Breast epithelium (tissue), 4 donors: ENCODE measurements around the gene PLK5. TPM values are rescaled to one million over a fixed set of nuclear protein-coding genes. Genes with fewer than 3 reads are reported as not detected.
A peak's percentile ranks its signal among the peaks of the same experiment; 100 is the strongest.

ENCODE experiments used
- DNase-seq, 2 donors: peaks; one replicate each; pipeline ENCODE4 v3.0.0-alpha.2; 2019; ENCODE audit warnings: low spot score in 2 of 2
- H3K27ac ChIP-seq, 2 donors: fragments of 200-600 bp; sonication (generic) in 1 of 2; one replicate each; pipeline ENCODE4 v1.5.1; 2016 to 2019; ENCODE audit warnings: mild to moderate bottlenecking in 1 of 2
- H3K27me3 ChIP-seq, 2 donors: fragments of 200-600 bp; sonication (generic) in 1 of 2; one replicate each; pipeline versions ENCODE4 v1.5.1 to v1.6.0; 2017 to 2019; ENCODE audit warnings: control low read depth in 1 of 2, mild to moderate bottlenecking in 1 of 2
- H3K36me3 ChIP-seq: fragments of 200-600 bp; one replicate; pipeline ENCODE4 v1.5.1; 2019
- H3K4me1 ChIP-seq, 2 donors: fragments of 200-600 bp; sonication (generic); one replicate each; pipeline ENCODE4 v1.5.1; 2016 to 2019; ENCODE audit warnings: control low read depth in 1 of 2
- H3K4me3 ChIP-seq, 3 donors: fragments of 200-600 bp; sonication (generic); 1 replicate in 2 of 3; 2 replicates in 1 of 3; pipeline ENCODE4 v1.5.1; 2016 to 2019; ENCODE audit warnings: mild to moderate bottlenecking in 3 of 3, moderate library complexity in 2 of 3
- H3K9me3 ChIP-seq, 2 donors: fragments of 200-600 bp; sonication (generic) in 1 of 2; one replicate each; pipeline ENCODE4 v1.5.1; 2016 to 2019; ENCODE audit warnings: control low read depth in 1 of 2
- POLR2A ChIP-seq: fragments of 450-650 bp; IDR thresholded peaks from one replicate; pipeline ENCODE4 v1.6.1; 2016; ENCODE audit warnings: antibody characterized with exemption, mild to moderate bottlenecking, moderate library complexity
- POLR2AphosphoS5 ChIP-seq, 3 donors: sonication (generic); formaldehyde crosslinking; IDR thresholded peaks; one replicate each; pipeline ENCODE4 v1.6.1; 2017; ENCODE audit warnings: antibody characterized with exemption in 3 of 3
- intact Hi-C: fragments of 100-400 bp; cut with DNase I; formaldehyde crosslinking; loops from one replicate; pipeline ENCODE4 v1.15.1; 2023; ENCODE audit warnings: low total_unique reads
- total RNA-seq, 3 donors: library from RNA; depleted of rRNA; stranded (reverse); fragments of >200 nt; gene quantifications; one replicate each; pipeline ENCODE4 v1.1.0, GENCODE V29; 2016
- TF ChIP-seq, protein P1 (sequence below), 3 donors: fragments of 450-650 bp; IDR thresholded peaks; one replicate each; pipeline ENCODE4 v1.5.1; 2016 to 2017; ENCODE audit warnings: antibody characterized with exemption in 3 of 3, mild to moderate bottlenecking in 3 of 3, moderate library complexity in 3 of 3

The PLK5 gene
- total RNA-seq, 3 donors from 2014 or later = 0.44 to 0.98 TPM; not detected in 1

DNA sequence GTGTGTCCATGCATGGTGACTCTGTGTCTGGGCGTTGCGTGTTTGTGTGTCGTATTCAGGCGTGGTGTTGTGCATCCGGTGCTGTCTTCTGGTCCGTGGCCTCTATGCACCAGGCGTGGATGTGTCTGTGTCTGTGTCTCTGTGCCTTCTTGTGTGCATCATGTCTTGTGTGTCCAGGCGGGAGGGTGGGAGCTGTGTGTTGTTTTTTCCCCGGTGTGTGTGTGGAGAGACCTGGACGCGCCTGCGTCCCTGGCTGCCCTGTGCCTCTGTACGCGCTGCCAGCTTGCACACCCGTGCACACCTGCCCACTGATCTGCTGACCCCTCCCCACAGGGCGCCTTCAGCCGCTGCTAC is 1.1 kb downstream of the PLK5 start:
- H3K27me3 ChIP-seq = peaks cover 9 to 52% of the 10 kb centered on the region in 2 donors
- no peaks in the 10 kb centered on the region for H3K36me3 ChIP-seq
- TF ChIP-seq POLR2AphosphoS5 (IDR thresholded peaks at IDR 0.05) = no peak
- TF ChIP-seq POLR2A = no peak
- TF ChIP-seq, protein P1, sequence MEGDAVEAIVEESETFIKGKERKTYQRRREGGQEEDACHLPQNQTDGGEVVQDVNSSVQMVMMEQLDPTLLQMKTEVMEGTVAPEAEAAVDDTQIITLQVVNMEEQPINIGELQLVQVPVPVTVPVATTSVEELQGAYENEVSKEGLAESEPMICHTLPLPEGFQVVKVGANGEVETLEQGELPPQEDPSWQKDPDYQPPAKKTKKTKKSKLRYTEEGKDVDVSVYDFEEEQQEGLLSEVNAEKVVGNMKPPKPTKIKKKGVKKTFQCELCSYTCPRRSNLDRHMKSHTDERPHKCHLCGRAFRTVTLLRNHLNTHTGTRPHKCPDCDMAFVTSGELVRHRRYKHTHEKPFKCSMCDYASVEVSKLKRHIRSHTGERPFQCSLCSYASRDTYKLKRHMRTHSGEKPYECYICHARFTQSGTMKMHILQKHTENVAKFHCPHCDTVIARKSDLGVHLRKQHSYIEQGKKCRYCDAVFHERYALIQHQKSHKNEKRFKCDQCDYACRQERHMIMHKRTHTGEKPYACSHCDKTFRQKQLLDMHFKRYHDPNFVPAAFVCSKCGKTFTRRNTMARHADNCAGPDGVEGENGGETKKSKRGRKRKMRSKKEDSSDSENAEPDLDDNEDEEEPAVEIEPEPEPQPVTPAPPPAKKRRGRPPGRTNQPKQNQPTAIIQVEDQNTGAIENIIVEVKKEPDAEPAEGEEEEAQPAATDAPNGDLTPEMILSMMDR (IDR thresholded peaks at IDR 0.05) = no peak
- peak overlapping the region in 2 of 3 donors; percentile 22 to 49 for H3K4me3 ChIP-seq
- no peak overlapping the region for H3K27ac ChIP-seq
- intact Hi-C loops = no loop called here
- H3K9me3 ChIP-seq = no peaks in the 10 kb centered on the region
- DNase-seq = no peak
- no peaks in the 10 kb centered on the region for H3K4me1 ChIP-seq

- Histone ChIP-seq H3K36me3 (no peaks in the 10 kb centered on the region), H3K9me3 (no peaks in the 10 kb centered on the region), H3K27ac (no peak overlapping the region), H3K4me3 (peak overlapping the region in 2 of 3 donors; percentile 22 to 49), H3K27me3 (peaks cover 9 to 52% of the 10 kb centered on the region in 2 donors), H3K4me1 (no peaks in the 10 kb centered on the region)
- no peak for DNase-seq
- intact Hi-C loops = no loop called here
- TF ChIP-seq POLR2AphosphoS5 (IDR thresholded peaks at IDR 0.05) (no peak), POLR2A (no peak)
- TF ChIP-seq, protein P1 (IDR thresholded peaks at IDR 0.05) = no peak
Measured at GRCh38 chr19:1525343-1525742, 1.5 kb downstream of the PLK5 start.

GRCh38 chr19:1526066-1526778 is 2.3 kb downstream of the PLK5 start:
- TF ChIP-seq POLR2A (no peak), POLR2AphosphoS5 (IDR thresholded peaks at IDR 0.05) (no peak)
- TF ChIP-seq, protein P1 (IDR thresholded peaks at IDR 0.05) = no peak
- DNase-seq = no peak
- no peaks in the 10 kb centered on the region for H3K9me3 ChIP-seq
- H3K27me3 ChIP-seq = peaks cover 9 to 52% of the 10 kb centered on the region in 2 donors
- H3K4me3 ChIP-seq = no peak overlapping the region
- H3K27ac ChIP-seq = no peak overlapping the region
- intact Hi-C loops = no loop called here
- H3K36me3 ChIP-seq = no peaks in the 10 kb centered on the region
- H3K4me1 ChIP-seq = no peaks in the 10 kb centered on the region

GRCh38 chr19:1526979-1527649 is 3.2 kb downstream of the PLK5 start:
- intact Hi-C loops = no loop called here
- H3K36me3 ChIP-seq = no peaks in the 10 kb centered on the region
- TF ChIP-seq POLR2A (no peak), POLR2AphosphoS5 (IDR thresholded peaks at IDR 0.05) (no peak)
- TF ChIP-seq, protein P1 (IDR thresholded peaks at IDR 0.05) = no peak
- no peak overlapping the region for H3K27ac ChIP-seq
- no peaks in the 10 kb centered on the region for H3K4me1 ChIP-seq
- no peak overlapping the region for H3K4me3 ChIP-seq
- DNase-seq = no peak
- no peaks in the 10 kb centered on the region for H3K9me3 ChIP-seq
- peaks cover 9 to 52% of the 10 kb centered on the region in 2 donors for H3K27me3 ChIP-seq

- DNase-seq = no peak
- no peak overlapping the region for H3K27ac ChIP-seq
- H3K4me1 ChIP-seq = no peaks in the 10 kb centered on the region
- H3K4me3 ChIP-seq = no peak overlapping the region
- no peaks in the 10 kb centered on the region for H3K36me3 ChIP-seq
- TF ChIP-seq POLR2A (no peak), POLR2AphosphoS5 (IDR thresholded peaks at IDR 0.05) (no peak)
- TF ChIP-seq, protein P1 (IDR thresholded peaks at IDR 0.05) = no peak
- intact Hi-C loops = no loop called here
- no peaks in the 10 kb centered on the region for H3K9me3 ChIP-seq
- peaks cover 9 to 52% of the 10 kb centered on the region in 2 donors for H3K27me3 ChIP-seq
Measured at GRCh38 chr19:1527650-1528309, 3.9 kb downstream of the PLK5 start.
